ENCODE data around the gene NACC1. TPM values are rescaled to one million over a fixed set of nuclear protein-coding genes. Genes with fewer than 3 reads are reported as not detected.

NACC1 gene
- total RNA-seq, 1 donor from 2014 or later = 35.5 TPM

DNA sequence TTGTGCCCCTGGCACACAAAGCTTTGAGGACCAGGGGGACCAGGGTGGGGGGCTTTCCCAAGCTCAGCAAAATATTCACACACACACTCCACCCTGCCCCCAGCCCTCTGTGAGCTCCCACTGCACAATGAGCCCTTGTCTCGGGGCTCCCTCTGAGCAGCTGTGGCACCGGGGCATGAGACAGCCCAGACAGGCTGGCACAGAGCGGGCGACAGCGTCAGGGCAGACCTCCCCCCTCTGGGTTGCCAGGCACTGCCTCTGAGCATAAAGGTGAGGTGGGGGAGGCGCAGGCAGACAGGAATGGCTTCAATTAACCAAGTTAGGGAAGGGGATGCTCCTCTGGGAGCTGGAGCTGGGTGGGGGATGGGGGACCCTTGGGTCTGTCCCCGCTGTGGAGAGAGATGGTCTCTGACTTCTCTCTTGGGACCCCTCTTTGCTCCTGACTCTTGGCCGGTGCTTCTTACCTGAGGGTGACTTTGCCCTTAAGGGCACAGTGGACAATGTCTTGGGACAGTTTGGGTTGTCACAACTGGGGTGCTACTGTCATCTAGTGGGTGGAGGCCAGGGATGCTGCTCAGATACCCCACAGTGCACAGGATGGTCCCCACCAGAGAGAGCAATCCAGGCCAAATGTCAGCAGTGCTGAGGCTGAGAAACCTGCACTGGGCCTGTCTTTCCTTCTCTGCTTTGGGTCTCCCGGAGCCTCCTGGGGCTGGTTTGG lies 45.7 kb upstream of the NACC1 start:
- peak overlapping the region; percentile 99 for H3K27ac ChIP-seq
- no peaks in the 10 kb centered on the region for H3K27me3 ChIP-seq
- intact Hi-C loops (cut with DNase I) = no loop called here
- no peak overlapping the region for H3K4me3 ChIP-seq
- peaks cover 32 to 72% of the 10 kb centered on the region in 2 donors for H3K4me1 ChIP-seq
- TF ChIP-seq CTCF (IDR thresholded peaks at IDR 0.05) = no peak
- H3K36me3 ChIP-seq = peaks cover 8 to 15% of the 10 kb centered on the region in 2 donors
- no peak for DNase-seq (ENCODE audit: low spot score in 2 of 2)
- H3K9me3 ChIP-seq = no peaks in the 10 kb centered on the region

GRCh38 chr19:13073263-13073662 lies 44.8 kb upstream of the NACC1 start:
- Histone ChIP-seq H3K4me1 (peaks cover 31 to 72% of the 10 kb centered on the region in 2 donors), H3K9me3 (no peaks in the 10 kb centered on the region), H3K27ac (peak overlapping the region; percentile 99), H3K27me3 (no peaks in the 10 kb centered on the region), H3K4me3 (no peak overlapping the region), H3K36me3 (peaks cover 8 to 15% of the 10 kb centered on the region in 2 donors)
- TF ChIP-seq CTCF (IDR thresholded peaks at IDR 0.05) = no peak
- intact Hi-C loops (cut with DNase I) = no loop called here
- no peak for DNase-seq (ENCODE audit: low spot score in 2 of 2)

GRCh38 chr19:13074378-13074777 lies 43.7 kb upstream of the NACC1 start:
- intact Hi-C loops (cut with DNase I) = no loop called here
- H3K4me1 ChIP-seq = peaks cover 34 to 72% of the 10 kb centered on the region in 2 donors
- H3K36me3 ChIP-seq = peaks cover 12 to 15% of the 10 kb centered on the region in 2 donors
- H3K9me3 ChIP-seq = no peaks in the 10 kb centered on the region
- H3K4me3 ChIP-seq = no peak overlapping the region
- no peak for TF ChIP-seq CTCF (IDR thresholded peaks at IDR 0.05)
- H3K27me3 ChIP-seq = no peaks in the 10 kb centered on the region
- no peak for DNase-seq (ENCODE audit: low spot score in 2 of 2)
- H3K27ac ChIP-seq = peak overlapping the region; percentile 99

DNA sequence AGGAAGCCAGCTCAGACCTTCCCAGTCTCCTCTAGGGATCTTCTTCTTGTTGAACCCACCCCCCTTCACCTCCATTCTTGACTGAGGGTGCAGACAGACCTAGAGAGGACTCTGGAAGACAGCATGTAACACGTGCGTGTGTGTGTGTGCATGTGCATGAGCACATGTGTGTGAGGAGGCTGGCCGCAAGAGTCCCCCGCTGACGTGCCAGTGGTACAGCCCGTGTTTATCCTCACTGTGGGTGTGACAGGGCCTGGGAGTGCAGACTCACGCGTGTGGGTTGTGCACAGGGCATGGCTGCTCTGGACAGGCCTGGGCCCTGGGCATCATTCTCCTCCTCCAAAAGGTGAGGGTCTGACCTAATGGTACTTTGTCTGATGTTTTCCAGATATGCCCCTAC lies 41.7 kb upstream of the NACC1 start:
- Histone ChIP-seq H3K4me1 (peaks cover 22 to 61% of the 10 kb centered on the region in 2 donors), H3K4me3 (no peak overlapping the region), H3K27me3 (no peaks in the 10 kb centered on the region), H3K9me3 (no peaks in the 10 kb centered on the region), H3K27ac (peak overlapping the region; percentile 74 to 99), H3K36me3 (peaks cover 12 to 15% of the 10 kb centered on the region in 2 donors)
- intact Hi-C loops (cut with DNase I) = no loop called here
- no peak for TF ChIP-seq CTCF (IDR thresholded peaks at IDR 0.05)
- no peak for DNase-seq (ENCODE audit: low spot score in 2 of 2)

- Histone ChIP-seq H3K9me3 (no peaks in the 10 kb centered on the region), H3K4me3 (no peak overlapping the region), H3K36me3 (peaks cover 12 to 18% of the 10 kb centered on the region in 2 donors), H3K27me3 (no peaks in the 10 kb centered on the region), H3K27ac (peak overlapping the region; percentile 74 to 99), H3K4me1 (peaks cover 22 to 61% of the 10 kb centered on the region in 2 donors)
- no peak for DNase-seq (ENCODE audit: low spot score in 2 of 2)
- no peak for TF ChIP-seq CTCF (IDR thresholded peaks at IDR 0.05)
- intact Hi-C loops (cut with DNase I) = no loop called here
Observed at GRCh38 chr19:13076787-13077186, 41.3 kb upstream of the NACC1 start.
